IMR-90 (cell line): ENCODE results near the gene TRPM7. TPM values are rescaled to one million over a fixed set of nuclear protein-coding genes. Genes with fewer than 3 reads are reported as not detected.

Source experiments
- ATAC-seq: fragments of 200-7000 bp; cut with Tn5 transposase; 2 replicates; pipeline ENCODE4 v1.9.1; 2020; ENCODE audit warnings: low read depth, mild to moderate bottlenecking, moderate library complexity
- BruUV-seq: library from RNA; stranded (reverse); fragments of 400-500 nt; replicated peaks from 2 replicates; lab custom pipeline; 2021; lab: Mats Ljungman, UMichigan
- CTCF ChIA-PET: fragments of 300-600 bp; formaldehyde crosslinking; extraction: SDS; loops from one replicate; lab custom pipeline; 2021; ENCODE audit warnings: antibody characterized with exemption; lab: Yijun Ruan, JAX
- POLR2A ChIA-PET: fragments of 300-600 bp; sonication (Branson Sonifier 250); formaldehyde crosslinking; loops from one replicate; lab custom pipeline; 2022; ENCODE audit warnings: antibody characterized with exemption; ENCODE audit not compliant: unreplicated experiment; lab: Charles Lee
- DNase-seq: peaks from one replicate; pipeline ENCODE4 v3.0.0; 2013
- H2AFZ ChIP-seq: replicated peaks from 2 replicates; pipeline ENCODE3; 2013; ENCODE audit warnings: low read length, mild to moderate bottlenecking; ENCODE audit not compliant: poor library complexity
- H2AK5ac ChIP-seq: 2 replicates; pipeline ENCODE4 v1.6.1; 2013; ENCODE audit warnings: low read depth, low read length, inconsistent platforms
- H2AK9ac ChIP-seq: replicated peaks from 2 replicates; pipeline ENCODE3; 2013; ENCODE audit warnings: mild to moderate bottlenecking, low read depth, low read length, moderate library complexity; ENCODE audit not compliant: poor library complexity
- H2BK120ac ChIP-seq: 2 replicates; pipeline ENCODE4 v1.6.1; 2013; ENCODE audit warnings: low read depth, low read length, inconsistent platforms
- H2BK15ac ChIP-seq: 3 replicates; pipeline ENCODE4 v1.6.1; 2013; ENCODE audit warnings: low read depth, low read length, inconsistent platforms
- H2BK20ac ChIP-seq: 2 replicates; pipeline ENCODE4 v1.6.1; 2013; ENCODE audit warnings: low read depth, mild to moderate bottlenecking, inconsistent platforms, low read length, moderate library complexity
- H2BK5ac ChIP-seq: 2 replicates; pipeline ENCODE4 v1.6.1; 2013; ENCODE audit warnings: mild to moderate bottlenecking, low read depth, low read length, inconsistent platforms; ENCODE audit not compliant: poor library complexity, severe bottlenecking
- H3K14ac ChIP-seq: replicated peaks from 2 replicates; pipeline ENCODE4 v1.6.1; 2013; ENCODE audit warnings: low read depth, low read length, inconsistent platforms
- H3K18ac ChIP-seq: 2 replicates; pipeline ENCODE4 v1.6.1; 2013; ENCODE audit warnings: low read depth, low read length, control low read depth
- H3K23ac ChIP-seq: 2 replicates; pipeline ENCODE4 v1.6.1; 2013; ENCODE audit warnings: low read depth, low read length, inconsistent platforms
- H3K27ac ChIP-seq: 2 replicates; pipeline ENCODE4 v1.5.1; 2013; ENCODE audit warnings: mild to moderate bottlenecking, control low read depth, low read length; ENCODE audit not compliant: insufficient read depth
- H3K27me3 ChIP-seq: 2 replicates; pipeline ENCODE4 v1.6.1; 2013; ENCODE audit warnings: low read length; ENCODE audit not compliant: control insufficient read depth, insufficient read depth
- H3K36me3 ChIP-seq: 2 replicates; pipeline ENCODE4 v1.6.1; 2013; ENCODE audit warnings: low read length, mixed read lengths; ENCODE audit not compliant: control insufficient read depth, insufficient read depth
- H3K4ac ChIP-seq: 2 replicates; pipeline ENCODE4 v1.6.1; 2013; ENCODE audit warnings: low read depth, low read length, inconsistent platforms
- H3K4me1 ChIP-seq: 2 replicates; pipeline ENCODE4 v1.6.1; 2013; ENCODE audit warnings: low read length, mixed read lengths; ENCODE audit not compliant: control insufficient read depth, insufficient read depth
- H3K4me2 ChIP-seq: 2 replicates; pipeline ENCODE4 v1.6.1; 2013; ENCODE audit warnings: low read depth, mild to moderate bottlenecking, control low read depth, low read length, moderate library complexity
- H3K4me3 ChIP-seq: 2 replicates; pipeline ENCODE4 v1.5.1; 2013; ENCODE audit warnings: low read depth, mild to moderate bottlenecking, control low read depth, low read length, moderate library complexity; ENCODE audit not compliant: insufficient read depth
- H3K56ac ChIP-seq: 2 replicates; pipeline ENCODE4 v1.6.1; 2013; ENCODE audit warnings: low read length, inconsistent platforms; ENCODE audit not compliant: insufficient read depth; ENCODE audit errors: extremely low read depth
- H3K79me1 ChIP-seq, 2 experiments: 2 replicates each; pipeline ENCODE4 v1.6.1; 2013; ENCODE audit warnings: low read length in 2 of 2, inconsistent platforms in 1 of 2, low read depth in 1 of 2
- H3K9ac ChIP-seq: 2 replicates; pipeline ENCODE4 v1.6.1; 2013; ENCODE audit warnings: low read depth, low read length, control low read depth
- H3K9me1 ChIP-seq: 2 replicates; pipeline ENCODE4 v1.6.1; 2013; ENCODE audit warnings: low read length, inconsistent platforms; ENCODE audit not compliant: insufficient read depth
- H3K9me3 ChIP-seq: 2 replicates; pipeline ENCODE4 v1.6.1; 2013; ENCODE audit warnings: low read length; ENCODE audit not compliant: control insufficient read depth, insufficient read depth
- H4K20me1 ChIP-seq: 2 replicates; pipeline ENCODE4 v1.6.1; 2013; ENCODE audit warnings: low read length, inconsistent platforms; ENCODE audit not compliant: insufficient read depth
- H4K5ac ChIP-seq: 2 replicates; pipeline ENCODE4 v1.6.1; 2013; ENCODE audit warnings: mild to moderate bottlenecking, low read depth, low read length, control low read depth
- H4K8ac ChIP-seq, 2 experiments: 2 replicates each; pipeline ENCODE4 v1.6.1; 2013; ENCODE audit warnings: low read depth in 2 of 2, low read length in 2 of 2, control low read depth in 1 of 2, inconsistent platforms in 1 of 2
- H4K91ac ChIP-seq: 2 replicates; pipeline ENCODE4 v1.6.1; 2013; ENCODE audit warnings: low read depth, low read length, inconsistent platforms; ENCODE audit not compliant: insufficient read depth
- BHLHE40 ChIP-seq: fragments of 150-350 bp; IDR thresholded peaks from 2 replicates; pipeline ENCODE4 v1.6.1; 2016; ENCODE audit warnings: mild to moderate bottlenecking, low read depth, low read length
- CHD1 ChIP-seq: IDR thresholded peaks from 2 replicates; pipeline ENCODE4 v1.6.1; 2012; ENCODE audit warnings: low read depth, low read length, improper control_type of control experiment
- FOS ChIP-seq: fragments of 150-350 bp; IDR thresholded peaks from 2 replicates; pipeline ENCODE4 v1.6.1; 2016; ENCODE audit warnings: low read depth, low read length
- MAZ ChIP-seq: IDR thresholded peaks from 2 replicates; pipeline ENCODE4 v1.6.1; 2012; ENCODE audit warnings: low read depth, mild to moderate bottlenecking, low read length, improper control_type of control experiment, moderate library complexity, borderline replicate concordance
- MXI1 ChIP-seq: IDR thresholded peaks from 2 replicates; pipeline ENCODE4 v1.6.1; 2012; ENCODE audit warnings: low read depth, mild to moderate bottlenecking, low read length, moderate library complexity, borderline replicate concordance
- NFE2L2 ChIP-seq: fragments of 150-350 bp; IDR thresholded peaks from 2 replicates; pipeline ENCODE4 v1.6.1; 2016; ENCODE audit warnings: low read depth, mild to moderate bottlenecking, low read length
- POLR2A ChIP-seq: IDR thresholded peaks from 2 replicates; pipeline ENCODE4 v1.6.1; 2012; ENCODE audit warnings: mild to moderate bottlenecking, low read depth, low read length
- RAD21 ChIP-seq: IDR thresholded peaks from 2 replicates; pipeline ENCODE4 v1.6.1; 2012; ENCODE audit warnings: low read length, improper control_type of control experiment
- RFX5 ChIP-seq: IDR thresholded peaks from 2 replicates; pipeline ENCODE4 v1.8.0; 2012; ENCODE audit warnings: low read depth, mild to moderate bottlenecking, low read length, moderate library complexity
- SMC3 ChIP-seq: fragments of 150-350 bp; IDR thresholded peaks from 2 replicates; pipeline ENCODE4 v1.6.1; 2016; ENCODE audit warnings: low read depth, mild to moderate bottlenecking, antibody characterized with exemption, low read length, moderate library complexity
- WGBS, 2 experiments: methylation state at CpG; one replicate each; pipeline versions ENCODE4 v1.1.5 to v1.1.7; 2013; ENCODE audit warnings: missing lambda C conversion rate in 2 of 2; ENCODE audit not compliant: insufficient read length in 1 of 2; ENCODE audit errors: extremely low coverage in 2 of 2; 5-methylcytosine and 5-hydroxymethylcytosine counted together
- dilution Hi-C: fragments of 300-500 bp; cut with HindIII; formaldehyde crosslinking; loops from one replicate; pipeline ENCODE4 v1.14.3; 2018; ENCODE audit warnings: low sequenced_read_pairs; ENCODE audit not compliant: unreplicated experiment
- in situ Hi-C: fragments of 300-500 bp; cut with MboI; formaldehyde crosslinking; loops from 3 replicates; pipeline ENCODE4 v1.14.3; 2019; ENCODE audit warnings: low sequenced_read_pairs, inconsistent platforms, mixed read lengths
- intact Hi-C: fragments of 100-400 bp; cut with micrococcal nuclease; formaldehyde crosslinking; loops from 2 replicates; pipeline ENCODE4 v1.10.0; 2022
- polyA plus RNA-seq, 3 experiments: library from polyadenylated mRNA; depleted of rRNA; stranded (reverse); fragments of >200 nt; gene quantifications; 2 replicates each; pipeline ENCODE4 v1.2.3, GENCODE V29; 2012; ENCODE audit warnings: low replicate concordance in 1 of 3
- total RNA-seq: library from RNA; depleted of rRNA; stranded (reverse); fragments of >200 nt; gene quantifications from 2 replicates; pipeline ENCODE4 v1.2.3, GENCODE V29; 2012
- TF ChIP-seq, protein P1 (sequence below): fragments of 150-350 bp; IDR thresholded peaks from 2 replicates; pipeline ENCODE4 v1.6.1; 2017; ENCODE audit warnings: mild to moderate bottlenecking, antibody characterized with exemption, low read length, low read depth
- TF ChIP-seq, protein P2 (sequence below): fragments of 150-350 bp; IDR thresholded peaks from 2 replicates; pipeline ENCODE4 v1.6.1; 2016; ENCODE audit warnings: low read depth, mild to moderate bottlenecking, low read length, moderate library complexity, borderline replicate concordance
- TF ChIP-seq, protein P3 (sequence below): conservative IDR thresholded peaks from 2 replicates; pipeline ENCODE4 v1.5.1; 2012; ENCODE audit warnings: mild to moderate bottlenecking, low read depth, low read length, improper control_type of control experiment

The TRPM7 gene
- total and polyA plus RNA-seq, 2 of the 4 experiments (the other 2 are of a cell fraction), result 10.6 to 27.8 TPM

DNA sequence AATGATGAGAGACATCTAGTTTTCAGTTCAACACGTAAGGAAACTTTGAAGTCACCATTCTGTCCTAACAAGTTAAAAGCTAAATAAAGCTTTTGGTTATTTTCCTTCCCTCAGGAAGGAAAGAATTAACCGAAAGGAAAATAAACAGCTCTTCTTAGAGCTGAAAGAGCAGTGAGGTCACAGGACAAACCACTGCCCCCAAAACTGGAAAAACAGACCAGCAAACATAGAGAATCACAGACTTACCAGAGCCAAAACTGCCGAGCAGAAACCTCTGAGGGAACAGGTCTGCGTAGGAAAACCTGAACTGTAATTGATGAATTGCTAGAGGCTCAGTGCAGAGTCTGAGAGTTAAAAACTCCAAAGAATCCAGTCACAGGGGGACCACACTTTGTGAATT lies 154.8 kb downstream of the TRPM7 start:
- Histone ChIP-seq H2BK120ac (no peak overlapping the region), H4K8ac (no peak overlapping the region), H3K56ac (no peak overlapping the region), H3K4me1 (no peaks in the 10 kb centered on the region), H3K27ac (no peak overlapping the region), H3K9me1 (no peaks in the 10 kb centered on the region), H3K23ac (no peak overlapping the region), H3K9me3 (no peaks in the 10 kb centered on the region), H2BK20ac (no peak overlapping the region), H3K18ac (no peak overlapping the region), H3K9ac (no peak overlapping the region), H3K36me3 (no peaks in the 10 kb centered on the region), H3K4me2 (peak overlapping the region; percentile 7; the same call in 1 of the 2 replicates), H2BK15ac (no peak overlapping the region), H4K91ac (no peak overlapping the region), H2AFZ (no peak overlapping the region), H3K4ac (no peak overlapping the region), H3K27me3 (no peaks in the 10 kb centered on the region), H2AK5ac (no peak overlapping the region), H3K14ac (0 out of 2 replicates have a peak overlapping the region, but pooled peaks have one; percentile 0), H3K4me3 (no peak overlapping the region), H2AK9ac (no peak overlapping the region), H2BK5ac (no peak overlapping the region), H4K5ac (no peak overlapping the region), H4K20me1 (no peaks in the 10 kb centered on the region), H3K79me1 (no peaks in the 10 kb centered on the region)
- peak; percentile 71 for ATAC-seq
- no CpG with 5 or more reads among the region's 4 CpGs for WGBS, 2 experiments
- intact Hi-C loops, result no loop called here
- POLR2A ChIA-PET, result no interaction called here
- in situ Hi-C loops, result no loop called here
- dilution Hi-C loops, result no loop called here
- DNase-seq, result peak; percentile 41
- BruUV-seq, result no TSS peak
- TF ChIP-seq SMC3 (no peak), RAD21 (no peak), FOS (no peak), NFE2L2 (no peak), BHLHE40 (no peak), CHD1 (no peak), POLR2A (no peak), RFX5 (no peak), MAZ (no peak), MXI1 (no peak)
- TF ChIP-seq, protein P1, sequence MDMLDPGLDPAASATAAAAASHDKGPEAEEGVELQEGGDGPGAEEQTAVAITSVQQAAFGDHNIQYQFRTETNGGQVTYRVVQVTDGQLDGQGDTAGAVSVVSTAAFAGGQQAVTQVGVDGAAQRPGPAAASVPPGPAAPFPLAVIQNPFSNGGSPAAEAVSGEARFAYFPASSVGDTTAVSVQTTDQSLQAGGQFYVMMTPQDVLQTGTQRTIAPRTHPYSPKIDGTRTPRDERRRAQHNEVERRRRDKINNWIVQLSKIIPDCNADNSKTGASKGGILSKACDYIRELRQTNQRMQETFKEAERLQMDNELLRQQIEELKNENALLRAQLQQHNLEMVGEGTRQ, result no peak
- TF ChIP-seq, protein P2, sequence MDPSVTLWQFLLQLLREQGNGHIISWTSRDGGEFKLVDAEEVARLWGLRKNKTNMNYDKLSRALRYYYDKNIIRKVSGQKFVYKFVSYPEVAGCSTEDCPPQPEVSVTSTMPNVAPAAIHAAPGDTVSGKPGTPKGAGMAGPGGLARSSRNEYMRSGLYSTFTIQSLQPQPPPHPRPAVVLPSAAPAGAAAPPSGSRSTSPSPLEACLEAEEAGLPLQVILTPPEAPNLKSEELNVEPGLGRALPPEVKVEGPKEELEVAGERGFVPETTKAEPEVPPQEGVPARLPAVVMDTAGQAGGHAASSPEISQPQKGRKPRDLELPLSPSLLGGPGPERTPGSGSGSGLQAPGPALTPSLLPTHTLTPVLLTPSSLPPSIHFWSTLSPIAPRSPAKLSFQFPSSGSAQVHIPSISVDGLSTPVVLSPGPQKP, result no peak
- TF ChIP-seq, protein P3, sequence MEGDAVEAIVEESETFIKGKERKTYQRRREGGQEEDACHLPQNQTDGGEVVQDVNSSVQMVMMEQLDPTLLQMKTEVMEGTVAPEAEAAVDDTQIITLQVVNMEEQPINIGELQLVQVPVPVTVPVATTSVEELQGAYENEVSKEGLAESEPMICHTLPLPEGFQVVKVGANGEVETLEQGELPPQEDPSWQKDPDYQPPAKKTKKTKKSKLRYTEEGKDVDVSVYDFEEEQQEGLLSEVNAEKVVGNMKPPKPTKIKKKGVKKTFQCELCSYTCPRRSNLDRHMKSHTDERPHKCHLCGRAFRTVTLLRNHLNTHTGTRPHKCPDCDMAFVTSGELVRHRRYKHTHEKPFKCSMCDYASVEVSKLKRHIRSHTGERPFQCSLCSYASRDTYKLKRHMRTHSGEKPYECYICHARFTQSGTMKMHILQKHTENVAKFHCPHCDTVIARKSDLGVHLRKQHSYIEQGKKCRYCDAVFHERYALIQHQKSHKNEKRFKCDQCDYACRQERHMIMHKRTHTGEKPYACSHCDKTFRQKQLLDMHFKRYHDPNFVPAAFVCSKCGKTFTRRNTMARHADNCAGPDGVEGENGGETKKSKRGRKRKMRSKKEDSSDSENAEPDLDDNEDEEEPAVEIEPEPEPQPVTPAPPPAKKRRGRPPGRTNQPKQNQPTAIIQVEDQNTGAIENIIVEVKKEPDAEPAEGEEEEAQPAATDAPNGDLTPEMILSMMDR, result no peak
- CTCF ChIA-PET, result interaction anchor here (0.5 to 1.1 kb wide), 2 partner anchors 10 to 32 kb away, joined by 4 read pairs; no protein-coding TSS in a partner anchor
